ENCODE data around the gene KCTD17.

Gene KCTD17

DNA sequence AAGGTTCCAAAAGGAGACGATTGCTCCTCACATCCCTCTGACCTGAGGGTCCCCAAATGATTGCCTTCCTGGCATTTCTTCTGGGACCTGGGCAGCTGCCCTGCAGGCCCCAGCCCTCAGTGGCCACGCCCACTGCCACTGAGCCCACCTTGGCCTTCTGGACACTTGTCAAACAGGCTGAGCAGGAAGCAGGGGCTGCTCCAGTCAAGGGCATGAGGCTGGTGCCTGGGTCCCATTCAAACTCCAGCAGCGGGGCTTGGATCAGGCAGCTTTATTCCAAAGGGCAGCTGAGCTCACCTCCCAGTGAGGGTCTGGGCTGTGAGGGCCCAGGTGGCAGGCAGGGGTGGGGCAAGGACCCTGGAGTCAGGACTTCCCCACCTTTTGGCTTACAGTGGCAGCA, 13.6 kb downstream of the KCTD17 start:
- TF ChIP-seq, protein P1, sequence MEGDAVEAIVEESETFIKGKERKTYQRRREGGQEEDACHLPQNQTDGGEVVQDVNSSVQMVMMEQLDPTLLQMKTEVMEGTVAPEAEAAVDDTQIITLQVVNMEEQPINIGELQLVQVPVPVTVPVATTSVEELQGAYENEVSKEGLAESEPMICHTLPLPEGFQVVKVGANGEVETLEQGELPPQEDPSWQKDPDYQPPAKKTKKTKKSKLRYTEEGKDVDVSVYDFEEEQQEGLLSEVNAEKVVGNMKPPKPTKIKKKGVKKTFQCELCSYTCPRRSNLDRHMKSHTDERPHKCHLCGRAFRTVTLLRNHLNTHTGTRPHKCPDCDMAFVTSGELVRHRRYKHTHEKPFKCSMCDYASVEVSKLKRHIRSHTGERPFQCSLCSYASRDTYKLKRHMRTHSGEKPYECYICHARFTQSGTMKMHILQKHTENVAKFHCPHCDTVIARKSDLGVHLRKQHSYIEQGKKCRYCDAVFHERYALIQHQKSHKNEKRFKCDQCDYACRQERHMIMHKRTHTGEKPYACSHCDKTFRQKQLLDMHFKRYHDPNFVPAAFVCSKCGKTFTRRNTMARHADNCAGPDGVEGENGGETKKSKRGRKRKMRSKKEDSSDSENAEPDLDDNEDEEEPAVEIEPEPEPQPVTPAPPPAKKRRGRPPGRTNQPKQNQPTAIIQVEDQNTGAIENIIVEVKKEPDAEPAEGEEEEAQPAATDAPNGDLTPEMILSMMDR (IDR thresholded peaks at IDR 0.05; ENCODE audit: low read depth, low read length, missing control alignments): no peak
- H3K4me3 ChIP-seq (ENCODE audit: low read depth, low read length): no peak overlapping the region
- DNase-seq (ENCODE audit: low read depth): no peak

DNA sequence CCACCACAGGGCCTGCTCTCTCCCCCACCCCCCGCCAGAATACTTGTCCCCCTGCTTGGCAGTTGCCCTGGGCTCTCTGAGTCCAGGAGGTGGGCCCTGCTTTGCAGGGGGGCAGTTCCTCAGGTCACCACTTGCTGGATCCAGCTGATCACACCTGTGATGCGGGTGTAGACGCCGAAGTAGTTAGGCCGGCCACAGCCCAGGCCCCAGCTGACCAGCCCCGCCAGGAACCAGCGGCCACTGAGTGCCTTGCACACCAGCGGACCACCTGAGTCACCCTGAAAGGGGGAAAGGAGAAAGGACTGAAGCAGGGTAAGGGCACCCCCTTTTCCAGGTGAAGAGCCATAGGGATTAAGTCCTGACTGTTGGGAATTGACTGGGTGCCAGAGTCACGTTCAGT, 14.4 kb downstream of the KCTD17 start:
- H3K4me3 ChIP-seq (ENCODE audit: low read depth, low read length): no peak overlapping the region
- TF ChIP-seq, protein P1 (IDR thresholded peaks at IDR 0.05; ENCODE audit: low read depth, low read length, missing control alignments): no peak
- no peak for DNase-seq (ENCODE audit: low read depth)

DNA sequence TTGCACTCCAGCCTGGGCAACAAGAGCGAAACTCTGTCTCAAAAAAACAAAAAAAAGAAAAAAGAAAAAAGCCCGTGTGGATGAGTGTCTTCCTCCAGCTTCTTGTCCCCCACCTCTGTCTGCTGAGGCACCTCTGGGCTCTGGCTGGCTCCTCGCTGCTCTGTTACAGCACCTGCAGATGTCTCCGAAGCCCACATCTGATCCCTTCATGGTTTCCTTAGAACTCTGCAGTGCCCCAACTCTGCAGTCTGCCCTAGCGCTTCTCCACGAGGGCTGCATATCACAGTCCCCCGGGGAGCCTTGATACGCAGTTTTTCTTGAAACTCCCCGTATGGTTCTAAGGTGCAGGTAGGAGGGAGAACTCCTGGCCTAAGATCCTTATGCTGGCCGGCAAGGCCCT, 15.9 kb downstream of the KCTD17 start:
- no peak for DNase-seq (ENCODE audit: low read depth)
- TF ChIP-seq, protein P1 (IDR thresholded peaks at IDR 0.05; ENCODE audit: low read depth, low read length, missing control alignments): no peak
- H3K4me3 ChIP-seq (ENCODE audit: low read depth, low read length): no peak overlapping the region

DNA sequence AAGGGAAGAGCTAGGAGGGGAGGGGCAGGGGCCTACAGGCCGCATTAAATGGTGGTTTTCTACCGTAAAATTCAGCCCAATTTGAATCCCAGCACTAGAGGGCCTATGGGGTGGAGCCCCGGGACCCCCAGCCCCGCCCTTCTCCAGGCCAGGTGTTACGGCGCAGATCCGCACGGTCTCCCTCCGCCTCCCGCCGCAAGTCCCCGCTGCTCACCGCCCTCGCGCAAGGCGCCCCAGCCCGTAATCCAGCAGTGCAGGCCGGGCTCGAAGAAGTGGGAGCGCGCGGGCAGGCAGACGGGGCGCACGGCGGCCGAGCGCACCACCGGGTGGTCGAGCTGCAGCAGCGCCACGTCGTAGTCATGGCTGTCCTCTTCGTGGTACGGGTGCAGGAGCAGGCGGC, 17.3 kb downstream of the KCTD17 start:
- TF ChIP-seq, protein P1 (IDR thresholded peaks at IDR 0.05; ENCODE audit: low read depth, low read length, missing control alignments): no peak
- DNase-seq (ENCODE audit: low read depth): no peak
- no peak overlapping the region for H3K4me3 ChIP-seq (ENCODE audit: low read depth, low read length)

DNA sequence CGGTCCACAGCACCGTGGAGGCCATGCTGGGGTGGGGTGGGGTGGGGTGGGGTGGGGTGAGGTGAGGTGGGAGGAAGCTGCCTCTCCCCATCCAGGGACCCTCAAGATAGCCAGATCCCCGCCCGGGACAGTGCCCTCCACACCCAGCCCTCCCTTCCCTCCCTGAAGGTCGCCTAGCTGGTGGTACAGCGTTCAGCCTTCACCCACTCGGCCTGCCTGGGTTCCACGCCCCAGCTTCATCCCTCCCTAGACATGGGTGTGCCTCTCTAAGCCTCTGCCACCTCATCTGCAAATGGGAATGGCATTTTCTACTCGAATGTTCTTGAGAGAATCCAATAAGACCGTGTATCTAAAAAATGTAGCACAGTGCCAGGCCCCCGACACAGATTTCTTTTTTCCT, 17.8 kb downstream of the KCTD17 start:
- no peak overlapping the region for H3K4me3 ChIP-seq (ENCODE audit: low read depth, low read length)
- TF ChIP-seq, protein P1 (IDR thresholded peaks at IDR 0.05; ENCODE audit: low read depth, low read length, missing control alignments): no peak
- no peak for DNase-seq (ENCODE audit: low read depth)

DNA sequence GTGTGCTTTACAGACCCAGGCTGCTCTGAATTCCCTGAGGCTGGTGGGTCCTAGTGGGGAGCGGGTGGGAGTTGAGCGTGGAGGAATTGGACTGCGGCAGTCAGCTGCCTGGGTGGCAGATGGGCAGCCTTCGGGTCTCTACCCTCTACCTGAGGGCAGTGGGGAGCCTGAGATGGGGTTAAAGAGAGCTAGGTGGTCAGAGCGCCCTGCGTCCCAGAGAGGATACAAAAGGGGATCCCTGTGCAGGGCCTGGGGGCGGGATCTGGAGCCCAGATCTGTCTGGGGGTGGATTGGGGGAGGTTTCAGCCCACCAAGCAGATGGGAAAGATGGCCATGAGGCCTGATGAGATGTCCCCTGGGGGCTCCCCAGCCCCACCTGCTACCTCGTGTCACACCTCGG, 18.2 kb downstream of the KCTD17 start:
- DNase-seq (ENCODE audit: low read depth): no peak
- H3K4me3 ChIP-seq (ENCODE audit: low read depth, low read length): no peak overlapping the region
- TF ChIP-seq, protein P1 (IDR thresholded peaks at IDR 0.05; ENCODE audit: low read depth, low read length, missing control alignments): no peak

DNA sequence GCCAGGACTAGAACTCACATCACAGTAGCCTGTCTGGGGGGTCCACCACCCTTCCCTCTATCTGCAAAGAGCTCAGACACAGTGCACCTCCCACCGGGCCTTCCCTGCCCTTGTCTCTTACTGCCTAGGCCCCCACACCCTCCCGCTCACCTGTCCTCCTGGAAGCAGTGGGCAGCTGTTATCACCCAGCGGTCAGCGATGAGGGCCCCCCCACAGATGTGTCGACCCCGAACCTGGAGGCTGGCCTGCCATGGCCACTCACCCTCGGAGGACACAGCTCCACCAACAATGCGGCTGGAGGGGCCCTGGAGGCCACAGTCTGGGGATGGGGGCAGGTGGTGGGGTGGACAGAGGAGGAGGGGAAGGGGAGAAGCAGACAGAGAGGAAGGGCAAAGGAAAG, 18.8 kb downstream of the KCTD17 start:
- TF ChIP-seq, protein P1 (IDR thresholded peaks at IDR 0.05; ENCODE audit: low read depth, low read length, missing control alignments): no peak
- H3K4me3 ChIP-seq (ENCODE audit: low read depth, low read length): no peak overlapping the region
- no peak for DNase-seq (ENCODE audit: low read depth)
